Ureter (tissue), 1 donor: ENCODE results near the gene PGA3. TPM values are rescaled to one million over a fixed set of nuclear protein-coding genes. Genes with fewer than 3 reads are reported as not detected.
"Not testable (repeated sequence)": the region's sequence is repeated elsewhere in the genome, so short reads cannot be mapped to it uniquely, and the experiment has no call there.

ENCODE experiments used
- DNase-seq: peaks from one replicate; pipeline ENCODE4 v3.0.0-alpha.2; 2020; ENCODE audit warnings: low spot score
- total RNA-seq: library from RNA; stranded (reverse); gene quantifications from one replicate; pipeline ENCODE4 v1.2.4, GENCODE V29; 2023
- donor health status: DM: yes; HTN: yes; CAD: no.

Gene PGA3
- total RNA-seq, 1 donor from 2014 or later, result not detected

DNA sequence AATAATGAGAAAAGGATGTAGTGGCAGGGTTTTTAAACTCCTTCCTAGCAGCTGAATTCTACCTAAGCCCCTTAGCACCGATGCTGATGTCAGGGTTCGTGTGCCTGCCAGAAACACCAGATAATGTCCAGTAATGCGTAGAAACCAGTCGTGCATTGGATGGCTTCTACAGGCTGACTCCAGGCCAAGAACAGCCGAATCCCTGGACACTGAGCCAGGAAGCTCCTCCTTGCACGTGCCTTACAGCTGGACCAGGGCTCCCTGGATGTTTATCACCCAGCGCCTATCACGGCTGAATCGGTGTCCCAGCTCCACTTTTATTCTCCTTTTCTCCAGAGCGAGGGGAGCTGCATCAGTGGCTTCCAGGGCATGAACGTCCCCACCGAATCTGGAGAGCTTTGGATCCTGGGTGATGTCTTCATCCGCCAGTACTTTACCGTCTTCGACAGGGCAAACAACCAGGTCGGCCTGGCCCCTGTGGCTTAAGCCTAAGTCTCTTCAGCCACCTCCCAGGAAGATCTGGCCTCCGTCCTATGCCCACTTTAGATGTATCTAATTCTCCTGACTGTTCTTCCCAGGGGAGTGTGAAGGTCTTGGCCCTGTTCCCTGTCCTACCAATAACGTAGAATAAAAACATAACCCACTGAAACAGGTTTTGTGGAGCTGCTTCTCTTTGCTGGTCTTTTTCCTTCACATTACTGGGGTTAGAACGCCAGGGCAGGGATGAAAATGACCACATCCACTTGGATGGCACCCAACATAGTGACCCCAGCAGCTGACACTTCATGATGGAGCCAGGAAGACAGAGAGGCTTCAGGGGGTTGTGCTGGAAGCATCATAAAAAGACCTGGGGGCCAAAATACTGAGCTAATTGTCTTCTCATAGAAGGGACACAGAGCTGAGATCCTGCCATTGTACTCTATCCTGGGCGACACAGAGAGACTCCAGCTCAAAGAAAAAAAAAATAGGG, 47.8 kb downstream of the PGA3 start:
- not testable (repeated sequence) for DNase-seq

DNA sequence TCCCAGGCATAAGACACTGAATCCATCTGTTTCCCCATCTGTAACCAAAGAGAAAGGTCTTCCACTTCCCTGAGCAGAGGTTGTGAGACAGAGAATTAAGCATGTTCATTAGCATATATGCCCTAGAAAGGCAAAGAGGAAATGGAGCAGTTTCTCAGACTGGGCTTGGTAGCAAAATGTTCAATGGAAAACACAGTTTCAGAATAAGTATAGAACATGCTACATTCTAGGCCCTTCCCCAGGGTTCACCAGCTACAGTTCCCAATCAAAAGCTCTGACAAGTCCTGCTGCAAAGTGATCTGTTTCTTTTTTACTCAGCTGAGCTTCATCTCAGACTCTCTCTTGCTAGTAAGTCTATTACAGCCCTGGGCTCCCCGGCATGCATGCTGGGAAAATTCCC, 49.0 kb downstream of the PGA3 start:
- DNase-seq, result not testable (repeated sequence)

DNA sequence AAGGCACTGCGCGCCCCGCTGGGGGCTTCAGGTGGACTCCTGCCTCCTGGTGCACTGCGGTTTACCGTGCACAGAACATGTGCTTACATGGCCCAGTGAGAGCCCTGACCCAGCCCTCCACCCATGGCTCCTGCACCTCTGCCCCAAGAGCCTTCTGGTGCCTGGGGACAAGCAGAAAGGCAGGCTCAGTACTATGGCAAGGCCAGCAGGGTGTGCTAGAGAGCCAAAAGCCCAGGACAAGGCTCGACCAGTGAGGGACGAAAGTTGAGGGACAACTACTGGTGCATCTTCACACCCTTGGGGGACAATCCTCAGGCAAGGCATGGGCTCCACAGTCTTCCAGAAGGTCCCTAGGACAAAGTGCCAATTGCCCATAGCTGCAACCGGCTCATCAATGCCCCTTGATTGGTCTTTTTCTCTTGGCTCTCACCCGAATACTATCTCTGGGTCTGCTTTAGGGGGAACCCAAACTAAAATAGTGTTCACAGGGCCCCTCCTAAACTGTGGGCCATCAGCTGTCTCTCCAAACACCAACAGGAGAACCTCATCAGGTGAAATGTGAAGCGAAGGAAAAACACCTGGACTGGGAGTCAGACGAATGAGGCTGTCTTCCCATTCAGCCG, 51.2 kb downstream of the PGA3 start:
- peak; percentile 60 for DNase-seq

DNA sequence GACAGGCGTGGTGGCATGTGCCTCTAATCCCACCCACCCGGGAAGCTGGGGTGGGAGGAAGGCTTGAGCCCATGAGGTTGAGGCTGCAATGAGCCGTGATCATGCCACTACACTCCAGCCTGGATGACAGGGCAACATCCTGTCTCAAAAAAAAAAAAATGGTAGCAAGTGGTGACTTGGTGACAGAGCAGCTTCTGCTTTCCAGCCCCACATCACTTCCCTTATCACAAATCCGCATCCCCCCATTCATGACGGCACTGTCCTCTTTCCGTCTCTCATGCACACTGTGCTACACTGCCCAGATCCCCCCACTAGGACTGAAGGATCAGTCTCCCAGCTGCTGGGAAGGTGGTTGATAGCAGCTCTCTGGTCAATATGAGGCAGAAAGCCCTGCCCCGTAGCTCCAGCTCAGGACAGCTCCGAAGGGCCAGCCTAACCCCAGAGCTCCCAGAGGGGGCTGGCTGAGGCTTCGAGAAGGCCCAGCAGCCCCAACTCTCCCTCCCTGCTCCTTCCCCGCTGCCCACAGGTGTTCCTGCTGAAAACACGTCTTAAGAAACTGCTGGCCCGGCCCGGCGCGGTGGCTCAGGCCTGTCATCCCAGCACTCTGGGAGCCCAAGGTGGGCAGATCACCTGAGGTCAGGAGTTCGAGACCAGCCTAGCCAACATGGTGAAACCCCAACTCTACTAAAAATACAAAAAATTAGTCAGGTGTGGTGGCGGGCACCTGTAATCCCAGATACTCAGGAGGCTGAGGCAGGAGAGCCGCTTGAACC, 53.6 kb downstream of the PGA3 start:
- DNase-seq, result no peak

DNA sequence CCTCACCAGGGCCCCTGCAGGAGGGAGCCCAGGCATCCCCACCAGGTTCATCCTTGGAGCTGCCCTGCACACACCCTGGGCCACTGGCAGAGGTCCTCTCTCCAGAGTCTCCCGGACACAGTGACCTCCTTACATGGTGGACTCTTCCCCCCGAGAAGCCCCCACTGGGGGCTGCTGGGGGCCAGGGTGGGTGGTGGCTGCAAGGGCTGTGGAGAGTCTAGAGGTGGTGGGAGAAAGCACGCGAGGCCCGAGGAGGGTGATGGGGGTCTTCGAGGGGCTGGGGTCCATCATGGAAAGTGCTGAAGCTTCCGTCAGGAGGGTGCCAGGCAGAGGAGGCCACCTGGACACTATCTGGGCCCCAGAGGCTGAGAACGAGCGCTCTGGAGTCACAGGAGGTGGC, 55.2 kb downstream of the PGA3 start:
- no peak for DNase-seq

DNA sequence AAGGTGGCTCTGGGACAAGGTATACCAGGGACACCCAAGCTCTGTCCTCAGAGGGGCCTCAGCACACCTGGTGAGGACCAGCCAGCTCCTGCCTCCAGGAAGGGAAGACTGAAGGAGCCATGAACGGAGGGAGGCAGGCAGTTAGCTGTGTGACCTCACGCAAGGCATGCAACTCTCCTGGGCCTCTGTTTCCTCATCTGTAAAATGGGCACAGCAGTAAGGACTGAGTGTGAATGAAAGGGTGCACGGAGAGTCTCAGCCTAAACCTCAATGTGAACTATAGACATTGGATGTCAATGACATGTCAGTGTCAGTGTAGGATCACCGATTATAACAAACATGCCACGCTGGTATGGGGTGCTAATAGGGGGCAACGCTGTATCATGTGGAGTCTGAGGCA, 56.0 kb downstream of the PGA3 start:
- DNase-seq, result no peak

Other genes starting within 250 kb of the PGA3 start
- 4.2 TPM for gene CD6, start 231.8 kb upstream of the PGA3 start, total RNA-seq
- 1.6 TPM for gene CD5, start 101.0 kb upstream of the PGA3 start, total RNA-seq
- gene VPS37C, start 42.1 kb upstream of the PGA3 start, total RNA-seq, result 30.8 TPM
- gene PGA4, start 18.8 kb downstream of the PGA3 start, total RNA-seq, result not detected
- not detected for gene PGA5, start 37.7 kb downstream of the PGA3 start, total RNA-seq
- 4.1 TPM for gene VWCE, start 91.8 kb downstream of the PGA3 start, total RNA-seq
- gene DDB1, start 129.6 kb downstream of the PGA3 start, total RNA-seq, result 193 TPM
- 99.8 TPM for gene TKFC, start 129.7 kb downstream of the PGA3 start, total RNA-seq
- 48.4 TPM for gene CYB561A3, start 158.4 kb downstream of the PGA3 start, total RNA-seq
- gene TMEM138, start 158.9 kb downstream of the PGA3 start, total RNA-seq, result 69.5 TPM
- 17.3 TPM for gene TMEM216, start 189.1 kb downstream of the PGA3 start, total RNA-seq
- 124 TPM for gene CPSF7, start 226.5 kb downstream of the PGA3 start, total RNA-seq
- gene SDHAF2, start 226.6 kb downstream of the PGA3 start, total RNA-seq, result 40.4 TPM